Activated gamma-delta T cell (primary cell): ENCODE data around the gene MAML2.
"Not testable (repeated sequence)": the region's sequence is repeated elsewhere in the genome, so short reads cannot be mapped to it uniquely, and the experiment has no call there.

Experiments
- DNase-seq: peaks from one replicate; lab custom pipeline; 2025; lab: John Stamatoyannopoulos, UW

Gene MAML2

DNA sequence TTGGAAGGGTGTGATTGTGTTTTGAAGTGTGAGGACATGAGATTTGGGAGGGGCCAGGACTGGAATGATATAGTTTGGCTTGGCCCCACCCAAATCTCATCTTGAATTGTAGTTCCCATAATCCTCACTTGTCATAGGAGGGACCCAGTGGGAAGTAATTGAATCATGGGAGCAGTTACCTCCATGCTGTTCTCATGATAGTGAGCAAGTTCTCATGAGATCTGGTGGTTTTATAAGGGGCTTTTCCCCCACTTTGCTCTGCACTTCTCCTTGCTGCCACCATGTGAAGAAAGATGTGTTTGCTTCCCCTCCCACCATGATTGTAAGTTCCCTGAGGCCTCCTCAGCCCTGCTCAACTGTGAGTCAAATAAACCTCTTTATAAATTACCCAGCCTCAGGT is 71.6 kb downstream of the MAML2 start:
- not testable (repeated sequence) for DNase-seq

DNA sequence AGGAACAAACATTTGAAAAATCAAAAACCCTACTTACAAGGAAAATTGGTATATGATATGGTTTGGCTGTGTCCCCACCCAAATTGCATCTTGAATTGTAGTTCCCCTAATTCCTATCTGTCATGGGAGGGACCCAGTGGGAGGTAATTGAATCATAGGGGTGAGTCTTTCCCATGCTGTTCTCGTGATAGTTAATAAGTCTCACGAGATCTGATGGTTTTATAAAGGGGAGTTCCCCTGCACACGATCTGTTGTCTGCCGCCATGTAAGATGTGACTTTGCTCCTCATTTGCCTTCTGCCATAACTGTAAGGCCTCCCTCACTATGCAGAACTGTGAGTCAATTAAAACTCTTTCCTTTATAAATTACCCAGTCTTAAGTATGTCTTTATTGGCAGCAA is 74.5 kb downstream of the MAML2 start:
- DNase-seq = not testable (repeated sequence)

DNA sequence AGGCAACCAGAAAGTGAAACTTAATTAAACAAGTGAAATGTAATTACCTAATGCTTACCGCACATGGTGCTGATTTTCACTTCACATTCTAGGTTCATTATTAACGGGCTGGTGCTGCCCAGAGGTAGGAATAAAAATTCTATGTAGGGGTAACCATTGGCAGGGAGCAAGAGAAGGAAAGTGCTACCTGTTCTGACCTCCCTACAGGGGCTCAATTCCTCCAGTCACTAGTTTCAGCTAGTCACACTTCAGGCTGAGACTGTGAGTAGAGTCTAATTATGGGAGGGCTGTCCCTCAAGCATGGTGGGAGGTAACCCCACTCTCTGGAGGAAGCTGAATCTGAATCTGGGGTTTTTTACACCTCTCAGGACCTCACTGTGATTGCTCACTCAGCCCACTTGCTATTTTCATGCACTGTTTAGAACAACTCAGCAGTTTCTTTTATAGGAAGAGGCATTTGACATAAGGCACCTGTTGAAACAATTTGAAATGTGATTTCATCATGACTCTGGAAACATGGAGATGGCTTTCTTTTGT is 75.4 kb downstream of the MAML2 start:
- no peak for DNase-seq

DNA sequence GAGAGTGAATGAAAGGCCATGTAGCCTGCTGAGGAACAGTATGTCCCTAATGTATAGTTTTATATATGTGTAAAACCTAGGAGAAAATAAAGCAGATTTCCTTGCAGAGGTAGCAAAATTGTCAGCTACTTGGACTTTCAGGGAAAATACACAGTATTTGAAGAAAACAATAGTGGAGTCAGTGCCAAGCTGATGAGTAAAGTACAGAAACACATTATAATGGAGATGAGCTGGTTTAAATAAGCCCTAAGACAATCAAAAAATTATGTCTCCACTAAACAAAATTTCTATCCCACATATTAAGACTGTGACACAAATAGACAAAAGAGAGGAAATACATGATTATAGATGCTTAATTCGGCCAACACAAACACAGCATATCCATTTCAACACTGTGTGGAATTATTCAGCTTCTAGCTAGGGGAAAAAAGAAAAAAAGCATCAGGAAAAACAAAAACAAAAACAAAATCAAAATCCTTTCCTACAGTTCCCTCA is 75.9 kb downstream of the MAML2 start:
- DNase-seq = no peak

DNA sequence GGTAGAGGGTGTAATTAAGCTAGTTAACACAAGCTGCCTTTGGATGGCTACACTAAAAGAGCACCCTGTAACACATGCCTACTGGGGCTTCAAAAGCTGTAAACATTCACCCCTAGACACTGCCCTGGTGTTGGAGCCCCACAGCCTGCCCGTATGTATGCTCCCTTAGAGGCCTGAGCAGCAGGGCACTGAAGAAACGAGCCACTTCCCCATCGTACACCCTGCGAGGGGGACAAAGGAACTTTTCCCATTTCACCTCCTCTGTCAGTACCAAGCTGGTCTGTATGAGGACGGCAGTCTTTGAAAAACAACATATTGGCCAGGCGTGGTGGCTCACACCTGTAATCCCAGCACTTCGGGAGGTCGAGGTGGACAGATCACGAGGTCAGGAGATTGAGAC is 77.0 kb downstream of the MAML2 start:
- no peak for DNase-seq

DNA sequence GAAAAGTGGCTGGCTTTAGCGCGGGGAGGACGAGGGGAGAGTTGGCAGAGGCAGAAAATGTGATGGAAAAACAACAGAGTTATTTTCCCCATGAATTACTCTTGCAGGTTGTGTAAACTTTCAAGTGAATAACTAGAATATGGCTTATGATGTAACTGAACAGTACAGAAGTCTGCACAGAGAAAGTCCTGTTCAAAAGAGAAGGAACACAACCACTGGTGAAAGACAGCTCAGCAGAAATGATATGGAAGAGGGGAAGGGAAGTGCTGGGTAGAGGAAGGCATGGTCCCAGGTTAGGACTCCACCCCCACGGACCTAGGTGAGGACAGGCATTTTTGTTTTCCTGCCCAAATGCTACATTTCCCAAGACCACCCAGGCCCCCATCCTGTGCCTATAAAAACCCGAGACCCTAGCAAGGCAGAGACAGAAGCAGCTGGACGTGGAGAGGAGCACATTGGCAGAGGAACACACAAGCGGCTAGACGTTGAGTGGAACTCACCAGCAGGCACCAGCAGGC is 77.7 kb downstream of the MAML2 start:
- no peak for DNase-seq

DNA sequence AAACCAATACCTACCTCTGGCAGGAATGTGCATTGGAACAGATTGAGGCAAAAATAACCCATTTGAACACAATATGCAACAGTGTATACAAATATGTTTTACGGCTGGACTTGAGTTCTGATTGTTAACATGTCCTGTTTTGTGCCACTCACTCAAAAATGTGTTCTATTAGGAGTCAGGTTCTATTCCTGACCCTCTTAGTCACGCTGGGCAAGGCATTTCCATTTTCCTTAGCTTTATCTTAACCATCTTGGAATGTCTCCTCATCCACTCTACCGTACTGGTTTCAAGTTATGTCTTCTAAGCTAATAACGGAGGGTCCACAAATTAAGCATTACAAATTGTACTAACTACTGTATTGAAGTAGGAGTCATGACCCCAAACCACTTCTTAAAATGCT is 78.6 kb downstream of the MAML2 start:
- no peak for DNase-seq

DNA sequence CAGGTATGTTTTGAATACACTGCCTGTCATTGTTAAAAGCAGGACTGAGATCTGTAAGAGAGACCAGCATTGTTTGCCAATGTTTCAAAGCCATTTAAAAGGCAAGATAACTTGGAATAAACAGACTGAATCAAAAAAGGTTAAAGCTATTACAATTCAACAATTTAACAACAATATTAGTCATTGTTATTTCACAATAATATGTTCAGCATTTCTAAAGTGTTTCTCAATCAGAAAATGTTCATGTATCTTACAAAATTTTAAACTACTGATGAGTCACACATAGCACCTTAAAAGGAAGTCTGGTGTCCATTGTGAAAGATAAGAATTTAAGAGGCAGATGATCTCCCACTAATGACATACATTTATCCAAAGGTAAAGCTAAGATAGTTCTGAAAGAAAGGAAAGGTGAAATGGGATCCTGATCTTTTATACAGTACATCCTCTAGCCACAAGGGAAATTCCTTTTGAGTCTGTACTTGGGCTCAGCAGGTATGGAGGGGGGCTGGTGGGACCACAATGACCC is 79.7 kb downstream of the MAML2 start:
- no peak for DNase-seq

DNA sequence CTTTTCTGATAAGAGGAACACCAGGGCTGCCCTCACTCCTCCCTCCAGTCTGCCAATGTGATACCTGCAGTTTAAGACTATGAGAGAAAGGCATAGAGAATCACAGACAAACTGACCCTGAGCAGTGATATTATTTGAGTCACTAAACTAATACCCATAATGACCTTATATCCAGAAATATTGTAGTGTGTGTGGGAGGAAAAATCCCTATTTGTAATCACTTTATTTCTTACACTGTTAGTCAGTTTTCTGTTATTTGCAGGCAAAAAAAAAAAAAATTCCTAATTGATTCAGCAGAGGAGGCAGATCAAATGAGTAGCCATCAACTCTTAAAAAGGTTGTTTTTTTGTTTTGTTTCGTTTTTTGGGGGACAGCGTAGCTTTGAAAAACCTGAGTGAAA is 82.5 kb downstream of the MAML2 start:
- DNase-seq = no peak

DNA sequence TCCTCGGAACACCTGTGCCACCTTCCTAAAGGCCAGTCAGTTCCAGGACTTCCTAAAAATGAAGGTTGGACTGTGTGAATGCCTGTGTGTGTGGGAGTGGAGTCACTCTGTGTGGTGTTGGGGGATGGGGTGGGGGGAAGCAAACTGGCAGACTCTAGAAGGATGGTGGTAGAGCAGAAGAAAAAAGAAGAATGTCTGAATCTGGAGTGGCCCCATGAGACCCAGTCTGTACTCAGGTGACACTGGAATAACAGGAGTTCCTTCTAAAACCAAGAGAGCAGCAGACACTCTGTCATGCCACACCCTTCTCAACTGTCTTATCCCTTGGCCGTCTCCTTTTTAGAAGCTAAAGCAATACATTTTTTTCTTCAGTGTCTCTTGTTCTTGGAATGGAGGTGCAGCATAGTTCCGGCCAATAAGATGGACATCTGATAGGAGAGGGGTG is 82.9 kb downstream of the MAML2 start:
- no peak for DNase-seq

DNA sequence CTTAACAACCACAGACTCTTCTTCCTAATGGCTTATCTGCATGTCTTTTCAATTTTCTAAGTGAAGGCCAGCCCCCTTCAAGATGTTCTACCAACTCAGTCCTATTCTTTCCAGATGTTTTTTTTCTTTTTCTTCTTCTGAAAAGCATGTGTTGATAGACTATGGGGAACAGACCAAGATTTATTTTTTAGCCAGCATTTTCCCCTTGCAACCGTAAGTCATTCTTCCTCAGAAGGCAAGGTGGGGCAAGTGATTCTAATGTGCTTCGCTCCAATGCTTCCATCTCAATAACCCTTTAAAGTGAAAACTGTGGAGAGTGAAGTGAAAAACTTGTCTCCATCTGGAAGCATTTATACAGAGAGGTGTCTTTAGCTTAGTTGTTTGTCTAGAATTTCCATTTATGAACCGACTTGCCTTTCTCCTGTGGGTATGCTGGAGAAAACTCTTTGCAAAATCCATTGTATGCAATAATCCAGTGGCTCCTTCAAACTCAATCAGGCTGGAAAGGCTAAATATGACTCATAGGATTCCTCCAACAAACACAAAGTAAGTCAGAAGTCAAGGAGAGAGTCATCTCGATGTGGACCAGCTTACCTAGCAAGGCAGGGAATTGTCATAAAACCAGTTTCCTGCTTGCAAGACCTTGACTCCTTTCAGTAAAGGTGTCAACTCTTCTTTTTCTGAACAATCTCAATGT is 83.7 kb downstream of the MAML2 start:
- DNase-seq = no peak

DNA sequence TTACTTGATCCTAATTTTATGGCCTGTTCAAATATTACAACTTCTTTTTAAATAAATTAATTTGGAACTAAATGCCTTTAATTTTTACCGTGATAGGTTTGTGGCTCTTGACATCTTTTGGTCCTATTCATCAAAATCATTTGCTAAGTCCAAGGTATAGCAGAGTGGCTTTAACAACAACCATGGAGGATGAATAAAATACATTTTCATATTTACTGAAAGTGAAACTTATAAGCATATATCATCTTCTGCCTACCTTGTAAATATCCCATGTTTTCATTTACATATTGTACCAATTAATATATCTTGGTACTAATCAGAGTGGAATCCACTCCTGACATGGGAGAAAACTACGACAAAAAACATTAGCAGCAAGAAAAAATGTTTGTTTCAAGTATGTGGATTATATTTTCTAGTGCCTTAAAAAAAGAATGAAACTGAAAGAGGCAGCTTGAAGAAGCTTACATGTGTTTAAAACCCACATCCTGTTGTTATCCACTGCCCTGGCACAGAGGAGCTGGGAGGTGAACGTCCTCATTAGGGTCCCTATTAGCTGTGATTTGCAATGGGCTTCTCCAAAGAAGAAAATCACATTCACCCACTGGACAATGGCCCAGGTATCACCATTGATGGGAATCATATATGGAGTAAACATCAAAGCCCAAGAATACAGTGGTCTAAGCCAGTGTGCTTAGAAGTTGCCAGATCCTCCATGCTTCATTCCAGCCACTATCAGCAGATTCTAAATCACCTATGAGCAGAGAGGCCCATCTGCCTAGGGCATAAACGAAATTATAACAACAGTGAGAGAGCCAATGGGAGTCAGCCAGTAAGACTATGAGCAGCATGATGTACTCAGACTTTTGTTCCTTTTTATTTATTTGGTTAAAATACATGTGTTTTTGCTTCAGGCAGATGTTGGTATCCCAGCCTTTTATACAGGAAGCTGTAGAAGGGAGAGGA is 84.7 kb downstream of the MAML2 start:
- DNase-seq = no peak

DNA sequence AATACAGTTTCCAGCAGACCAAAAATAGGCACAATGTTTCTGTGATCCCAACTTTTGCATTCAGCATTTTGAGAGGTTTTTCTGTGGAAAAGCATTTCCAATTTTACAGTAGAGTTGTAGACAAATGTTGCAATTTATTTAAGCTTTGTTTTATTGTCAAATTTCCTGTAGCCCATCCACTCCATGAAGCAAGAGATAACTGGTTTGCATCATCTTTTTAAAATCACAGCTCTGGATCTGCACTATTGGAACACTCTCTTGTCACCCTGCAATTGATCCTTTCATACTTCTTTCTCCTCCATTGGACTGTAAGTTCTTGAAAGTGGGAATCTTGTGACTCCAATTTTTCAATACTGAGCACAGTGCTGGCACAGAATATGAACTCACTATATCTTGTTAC is 86.0 kb downstream of the MAML2 start:
- no peak for DNase-seq

DNA sequence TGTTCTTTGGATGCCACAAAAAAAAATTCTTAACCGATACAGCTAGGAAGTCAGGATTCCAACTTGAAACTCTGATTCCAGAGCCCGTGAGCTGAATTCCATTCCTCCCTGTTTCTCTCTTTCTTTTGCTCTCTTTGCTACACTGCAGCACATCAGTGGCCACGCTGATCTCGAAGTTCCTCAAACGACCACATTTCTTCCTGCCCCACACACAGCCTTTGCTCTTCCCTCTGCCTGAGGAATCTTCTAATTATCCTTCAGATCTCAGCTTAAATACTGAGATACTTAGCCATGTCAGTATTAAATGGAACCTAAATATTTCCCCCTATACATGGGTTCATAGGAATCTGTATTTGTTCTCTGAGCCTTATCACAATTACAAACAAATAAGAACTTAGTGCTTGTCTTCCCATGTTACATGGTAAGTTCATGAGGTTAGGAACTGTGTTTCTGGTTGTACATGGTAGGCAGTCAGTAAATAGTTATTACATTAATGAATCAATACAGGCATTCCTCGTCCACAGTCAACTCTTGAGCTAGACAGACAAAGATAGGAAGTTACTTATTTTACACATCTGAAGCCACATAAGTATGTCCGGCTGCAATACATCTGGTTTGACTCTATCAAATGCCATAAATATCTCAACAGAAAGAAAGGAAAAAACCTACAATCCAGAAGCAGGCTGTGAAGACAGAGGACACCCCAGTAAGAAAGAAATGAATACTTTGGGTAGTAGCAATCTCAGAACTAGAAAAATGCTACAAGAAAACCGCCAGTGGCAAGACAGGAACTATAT is 86.6 kb downstream of the MAML2 start:
- DNase-seq = no peak

DNA sequence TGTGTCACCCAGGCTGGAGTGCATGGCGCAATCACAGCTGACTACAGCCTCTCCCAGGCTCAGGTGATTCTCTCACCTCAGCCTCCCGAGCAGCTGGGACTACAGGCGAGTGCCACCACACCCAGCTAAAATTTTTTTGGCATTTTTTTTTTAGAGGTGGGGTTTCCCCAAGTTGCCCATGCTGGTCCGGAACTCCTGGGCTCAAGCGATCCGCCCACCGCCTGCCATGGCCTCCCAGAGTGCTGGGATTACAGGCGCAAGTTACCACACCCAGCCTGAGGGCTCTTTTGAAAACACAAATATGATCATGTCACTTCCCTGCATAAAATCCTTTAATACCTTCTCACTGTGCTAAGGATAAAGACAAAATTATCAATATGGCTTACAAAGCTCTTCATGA is 88.1 kb downstream of the MAML2 start:
- no peak for DNase-seq

DNA sequence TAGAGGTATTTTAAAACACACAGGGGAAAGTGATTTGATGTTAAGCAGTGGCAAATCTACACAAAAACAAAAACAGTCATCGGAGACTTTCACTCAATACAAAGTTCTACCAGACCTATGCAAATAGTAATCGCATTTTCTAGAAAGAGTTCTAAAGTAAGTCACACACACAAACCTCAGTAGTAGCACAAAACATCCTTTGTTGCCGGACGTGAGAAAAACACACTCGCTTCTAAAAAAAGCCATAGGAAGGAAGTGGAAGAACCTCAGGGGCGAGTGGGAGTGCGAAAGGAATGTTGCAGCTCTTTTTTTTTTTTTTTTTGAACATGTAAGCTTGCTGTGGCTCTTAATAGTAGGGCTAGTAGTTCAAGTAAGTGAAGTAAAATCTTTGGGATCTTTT is 88.9 kb downstream of the MAML2 start:
- no peak for DNase-seq

DNA sequence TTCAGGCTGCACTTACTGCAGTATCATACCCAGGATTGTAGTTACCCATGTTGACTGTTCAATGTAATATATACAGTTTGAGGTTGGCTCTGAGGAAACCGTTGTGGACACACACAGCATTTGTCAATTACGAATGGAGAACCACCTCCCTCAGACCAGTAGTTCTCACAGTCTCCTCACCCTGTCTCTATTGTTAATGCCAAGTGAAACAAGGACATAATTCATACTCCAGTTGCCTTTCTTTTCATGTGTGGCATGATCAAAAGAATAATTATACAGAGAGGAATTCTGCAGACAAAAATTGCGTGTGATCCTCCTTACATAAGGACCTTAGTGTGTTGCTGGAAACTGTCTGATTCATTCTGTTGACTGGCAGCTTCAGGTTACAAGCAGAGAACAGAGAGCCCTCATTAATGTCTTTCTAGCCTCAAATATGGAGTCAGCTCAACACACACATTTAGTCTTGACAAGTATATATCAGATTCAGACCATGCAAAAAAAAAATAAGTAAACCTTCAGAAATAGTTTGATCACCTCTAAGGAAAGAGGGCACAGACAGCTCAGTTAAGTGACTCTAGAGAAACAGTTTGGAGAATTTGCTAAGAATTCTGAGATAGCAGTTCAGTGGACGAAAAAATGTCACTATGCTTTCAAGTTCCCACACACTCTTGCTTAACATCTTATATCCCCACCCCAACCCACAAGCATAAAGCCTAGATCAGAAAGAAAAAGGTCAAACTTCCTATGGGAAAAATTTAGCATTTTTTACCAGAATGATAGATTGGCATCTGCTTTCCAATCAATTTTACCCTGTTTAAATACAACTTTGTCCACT is 96.1 kb downstream of the MAML2 start:
- DNase-seq = no peak

DNA sequence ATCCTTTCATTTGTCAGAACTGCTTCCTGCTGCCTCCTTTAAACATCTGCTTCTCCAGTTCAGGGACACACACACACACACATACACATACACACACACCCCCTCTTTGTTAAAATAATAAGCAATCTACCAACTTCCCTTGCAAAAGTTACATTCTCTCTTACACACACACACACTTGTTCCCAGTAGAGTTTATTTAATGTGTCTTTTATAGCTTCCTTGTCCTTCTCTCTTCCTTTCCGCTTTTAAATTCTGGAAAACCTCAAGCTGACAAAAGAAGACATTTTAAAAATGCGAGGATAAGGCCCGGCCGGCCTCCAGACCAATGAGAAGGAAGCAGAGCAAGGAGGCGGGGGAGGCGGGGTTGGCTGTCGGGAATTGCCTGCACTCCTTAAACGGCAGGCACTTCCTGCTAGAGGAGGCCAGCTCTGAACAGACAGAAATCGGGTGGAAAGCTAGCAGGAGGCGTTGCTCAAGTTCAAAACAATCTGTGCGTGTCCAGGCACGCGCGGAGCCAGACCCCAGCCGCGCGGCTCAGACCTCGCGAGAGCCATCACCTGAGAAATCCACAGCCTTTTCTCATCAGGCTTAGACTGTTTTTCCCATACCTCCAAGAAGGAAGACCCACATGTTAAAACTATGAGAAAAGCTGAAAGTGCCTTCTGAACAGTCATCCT is 99.9 kb downstream of the MAML2 start:
- peak; percentile 38 for DNase-seq

DNA sequence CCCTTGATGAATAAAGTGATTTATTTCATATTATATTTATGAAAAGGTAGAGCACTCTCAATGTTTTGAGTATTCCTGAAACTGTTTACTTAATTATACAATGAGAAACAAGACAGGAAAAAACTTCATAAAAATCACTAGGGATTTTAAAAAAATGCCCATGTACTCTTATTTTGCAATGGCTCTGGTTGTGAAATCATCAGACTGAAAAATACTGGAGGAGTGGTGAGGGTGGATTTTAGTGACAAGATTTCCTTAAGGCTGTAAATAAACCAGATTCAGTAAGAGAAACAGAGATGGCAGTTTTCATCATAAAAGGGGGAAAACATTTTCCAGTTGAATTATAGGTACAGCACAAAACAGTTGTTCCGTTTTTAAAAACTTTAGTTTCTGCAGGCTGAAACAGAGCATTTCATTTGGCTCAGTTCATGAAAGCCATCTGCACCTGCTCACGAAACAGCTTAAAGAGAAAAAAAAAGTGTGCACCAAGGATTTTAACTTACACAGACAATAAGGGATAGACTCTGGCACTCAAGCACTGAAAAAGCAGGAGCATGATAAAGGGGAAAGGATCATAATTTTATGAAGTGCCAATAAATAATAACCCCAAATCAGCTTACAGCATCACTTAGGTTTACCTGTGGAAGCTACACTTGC is 100.7 kb downstream of the MAML2 start:
- no peak for DNase-seq
